ENCODE results near the gene PRKN. TPM values are rescaled to one million over a fixed set of nuclear protein-coding genes. Genes with fewer than 3 reads are reported as not detected.

PRKN gene
- total RNA-seq, 4 donors from 2014 or later: 4.4 to 669 (median 10.5) TPM

DNA sequence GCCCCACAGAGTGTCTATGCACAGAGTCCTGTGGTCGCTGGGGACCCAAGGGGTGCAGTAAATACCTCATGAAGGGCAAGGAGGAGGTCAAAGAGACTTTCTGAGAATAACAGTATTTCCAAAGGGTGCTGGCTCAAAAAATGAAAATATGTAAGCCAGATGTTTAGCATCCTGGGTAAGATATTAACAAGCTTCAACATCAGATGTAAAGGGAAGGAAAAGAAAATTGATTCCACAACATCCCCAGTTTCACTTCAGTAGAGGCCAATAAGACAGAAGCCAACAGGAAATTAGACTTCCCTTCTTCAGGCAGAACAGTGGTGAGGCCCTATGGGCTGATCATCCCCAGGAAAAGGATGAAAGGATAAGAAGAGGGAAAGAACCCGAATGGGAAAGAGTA is 434.7 kb downstream of the PRKN start:
- no peak overlapping the region for H3K27ac ChIP-seq
- no peaks in the 10 kb centered on the region for H3K4me1 ChIP-seq
- no peak overlapping the region for H3K4me3 ChIP-seq
- DNase-seq: no peak
- no peaks in the 10 kb centered on the region for H3K36me3 ChIP-seq
- no peak for TF ChIP-seq POLR2A (IDR thresholded peaks at IDR 0.05)
- no peak for TF ChIP-seq CTCF (IDR thresholded peaks at IDR 0.05)
- H3K9me3 ChIP-seq: no peaks in the 10 kb centered on the region
- H3K27me3 ChIP-seq: no peaks in the 10 kb centered on the region

GRCh38 chr6:162290846-162291465 is 436.6 kb downstream of the PRKN start:
- no peaks in the 10 kb centered on the region for H3K27me3 ChIP-seq
- no peaks in the 10 kb centered on the region for H3K4me1 ChIP-seq
- no peaks in the 10 kb centered on the region for H3K9me3 ChIP-seq
- no peak overlapping the region for H3K27ac ChIP-seq
- H3K4me3 ChIP-seq: no peak overlapping the region
- TF ChIP-seq CTCF (IDR thresholded peaks at IDR 0.05) (no peak), POLR2A (IDR thresholded peaks at IDR 0.05) (no peak)
- DNase-seq: no peak
- no peaks in the 10 kb centered on the region for H3K36me3 ChIP-seq

- TF ChIP-seq CTCF (IDR thresholded peaks at IDR 0.05) (no peak), POLR2A (IDR thresholded peaks at IDR 0.05) (no peak)
- no peaks in the 10 kb centered on the region for H3K4me1 ChIP-seq
Observed at GRCh38 chr6:162289972-162290371, 437.6 kb downstream of the PRKN start.

DNA sequence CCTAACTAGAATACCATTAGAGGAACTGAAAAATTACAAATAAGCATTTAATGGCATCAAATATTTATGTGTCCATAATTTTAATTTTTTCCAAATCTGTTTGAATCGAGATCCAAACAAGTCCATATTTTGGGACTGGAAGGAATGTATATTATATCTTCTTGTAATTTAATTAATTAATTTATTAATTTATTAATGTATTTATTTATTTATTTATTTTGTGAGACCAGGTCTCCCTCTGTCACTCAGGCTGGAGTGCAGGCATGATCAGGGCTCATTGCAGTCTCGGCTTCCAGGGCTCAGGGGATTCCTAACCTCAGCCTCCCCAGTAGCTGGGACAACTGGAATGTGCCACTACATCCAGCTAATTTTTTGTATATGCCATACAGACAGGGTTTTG is 453.6 kb downstream of the PRKN start:
- no peaks in the 10 kb centered on the region for H3K9me3 ChIP-seq
- TF ChIP-seq POLR2A (IDR thresholded peaks at IDR 0.05) (no peak), CTCF (IDR thresholded peaks at IDR 0.05) (no peak)
- H3K4me1 ChIP-seq: no peaks in the 10 kb centered on the region
- no peaks in the 10 kb centered on the region for H3K36me3 ChIP-seq
- H3K4me3 ChIP-seq: no peak overlapping the region
- DNase-seq: no peak
- H3K27me3 ChIP-seq: no peaks in the 10 kb centered on the region
- H3K27ac ChIP-seq: no peak overlapping the region

More at GRCh38 chr6:162289972-162290371, 437.6 kb downstream of the PRKN start:
- no peak overlapping the region for H3K4me3 ChIP-seq
- no peaks in the 10 kb centered on the region for H3K36me3 ChIP-seq
- no peak overlapping the region for H3K27ac ChIP-seq
- no peaks in the 10 kb centered on the region for H3K27me3 ChIP-seq
- H3K9me3 ChIP-seq: no peaks in the 10 kb centered on the region
- DNase-seq: no peak

DNA sequence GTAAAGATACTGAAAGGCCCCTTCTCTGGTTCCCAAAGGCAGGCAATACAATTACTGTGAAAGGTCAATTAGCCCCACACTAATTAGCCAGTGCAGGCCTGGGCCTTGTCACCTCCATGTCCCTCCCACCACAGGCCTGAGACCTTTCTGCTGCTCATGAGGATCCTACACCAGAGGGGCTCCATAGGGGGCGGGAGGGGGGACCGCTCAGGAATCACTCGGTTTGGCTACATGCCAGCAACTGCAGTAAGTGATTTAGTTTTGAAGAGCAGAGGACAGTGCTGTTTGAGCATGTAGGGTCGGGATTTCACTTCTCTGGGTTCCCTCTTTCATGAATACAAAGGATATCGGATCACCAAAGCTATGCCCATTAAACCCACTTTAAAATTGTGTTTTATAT is 455.6 kb downstream of the PRKN start:
- Histone ChIP-seq H3K36me3 (no peaks in the 10 kb centered on the region), H3K9me3 (no peaks in the 10 kb centered on the region), H3K27ac (no peak overlapping the region), H3K27me3 (no peaks in the 10 kb centered on the region), H3K4me1 (no peaks in the 10 kb centered on the region), H3K4me3 (no peak overlapping the region)
- no peak for DNase-seq
- TF ChIP-seq POLR2A (IDR thresholded peaks at IDR 0.05) (no peak), CTCF (IDR thresholded peaks at IDR 0.05) (no peak)

- Histone ChIP-seq H3K36me3 (no peaks in the 10 kb centered on the region), H3K27ac (no peak overlapping the region), H3K4me3 (no peak overlapping the region), H3K27me3 (no peaks in the 10 kb centered on the region), H3K9me3 (no peaks in the 10 kb centered on the region), H3K4me1 (no peaks in the 10 kb centered on the region)
- TF ChIP-seq CTCF (IDR thresholded peaks at IDR 0.05) (no peak), POLR2A (IDR thresholded peaks at IDR 0.05) (no peak)
- DNase-seq: no peak
Observed at GRCh38 chr6:162270966-162271365, 456.6 kb downstream of the PRKN start.
